ENCODE data around the gene ZNF576.

DNA sequence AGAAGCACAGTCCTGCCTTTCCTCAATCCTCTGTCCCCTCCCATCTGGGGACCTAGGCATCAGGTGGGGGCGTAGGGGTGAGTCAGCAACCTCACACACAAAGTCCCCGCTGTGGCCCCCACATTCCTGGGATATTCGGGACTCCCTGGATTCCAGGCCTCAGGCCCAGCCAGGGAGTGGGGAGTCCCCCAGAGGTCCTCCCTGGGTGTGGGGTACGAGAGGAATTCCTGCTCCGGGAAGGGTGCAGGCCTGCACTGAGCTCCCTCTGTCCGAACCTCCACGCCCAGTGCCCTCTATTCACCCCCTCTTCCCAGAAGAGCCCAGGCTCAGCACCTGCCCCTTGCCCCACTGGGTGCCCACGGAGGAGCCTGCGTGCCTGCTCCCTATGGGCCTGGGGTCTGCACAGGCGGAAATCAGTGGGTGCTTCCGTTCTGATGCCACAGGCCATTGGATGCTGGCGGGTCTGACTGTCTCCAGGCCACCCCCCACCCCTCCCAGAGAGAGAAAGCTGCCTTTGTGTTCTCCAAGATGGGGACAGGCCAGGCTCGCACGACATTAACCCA, 39.8 kb downstream of the ZNF576 start:
- TF ChIP-seq, protein P1, sequence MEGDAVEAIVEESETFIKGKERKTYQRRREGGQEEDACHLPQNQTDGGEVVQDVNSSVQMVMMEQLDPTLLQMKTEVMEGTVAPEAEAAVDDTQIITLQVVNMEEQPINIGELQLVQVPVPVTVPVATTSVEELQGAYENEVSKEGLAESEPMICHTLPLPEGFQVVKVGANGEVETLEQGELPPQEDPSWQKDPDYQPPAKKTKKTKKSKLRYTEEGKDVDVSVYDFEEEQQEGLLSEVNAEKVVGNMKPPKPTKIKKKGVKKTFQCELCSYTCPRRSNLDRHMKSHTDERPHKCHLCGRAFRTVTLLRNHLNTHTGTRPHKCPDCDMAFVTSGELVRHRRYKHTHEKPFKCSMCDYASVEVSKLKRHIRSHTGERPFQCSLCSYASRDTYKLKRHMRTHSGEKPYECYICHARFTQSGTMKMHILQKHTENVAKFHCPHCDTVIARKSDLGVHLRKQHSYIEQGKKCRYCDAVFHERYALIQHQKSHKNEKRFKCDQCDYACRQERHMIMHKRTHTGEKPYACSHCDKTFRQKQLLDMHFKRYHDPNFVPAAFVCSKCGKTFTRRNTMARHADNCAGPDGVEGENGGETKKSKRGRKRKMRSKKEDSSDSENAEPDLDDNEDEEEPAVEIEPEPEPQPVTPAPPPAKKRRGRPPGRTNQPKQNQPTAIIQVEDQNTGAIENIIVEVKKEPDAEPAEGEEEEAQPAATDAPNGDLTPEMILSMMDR (IDR thresholded peaks at IDR 0.05; ENCODE audit: insufficient read depth, low read depth, low read length) = no peak
- TF ChIP-seq EZH2 (IDR thresholded peaks at IDR 0.05; ENCODE audit: insufficient read depth, low read length) = no peak
